Right ventricle myocardium superior (tissue), 1 donor: ENCODE results near the gene RRAGA. TPM values are rescaled to one million over a fixed set of nuclear protein-coding genes. Genes with fewer than 3 reads are reported as not detected.
"Not testable (repeated sequence)": the region's sequence is repeated elsewhere in the genome, so short reads cannot be mapped to it uniquely, and the experiment has no call there.

ENCODE experiments used
- ATAC-seq: fragments of 200-7000 bp; cut with Tn5 transposase; one replicate; pipeline ENCODE4 v1.9.1; 2020; ENCODE audit warnings: mild to moderate bottlenecking; ENCODE audit not compliant: poor library complexity
- DNase-seq: peaks from one replicate; pipeline ENCODE4 v3.0.0-alpha.2; 2020
- intact Hi-C: fragments of 100-400 bp; cut with DNase I; formaldehyde crosslinking; loops from one replicate; pipeline ENCODE4 v1.11.2; 2022
- total RNA-seq: library from RNA; stranded (reverse); fragmentation: NEBNext Ultra II Directional; extraction: Animal tissue kit (Norgen Biotek cat#: 25700); gene quantifications from one replicate; pipeline ENCODE4 v1.2.1, GENCODE V29; 2021
- donor health status: DM: no; HTN: yes; CAD: no; lungs with severe emphysema.

RRAGA gene
- total RNA-seq, 1 donor from 2014 or later, result 69.4 TPM

GRCh38 chr9:19050637-19051591 lies 1.7 kb downstream of the RRAGA start:
- DNase-seq (no peak), ATAC-seq (no peak)
- intact Hi-C loops, result no loop called here

- DNase-seq (no peak), ATAC-seq (no peak)
- intact Hi-C loops, result no loop called here
Measured at GRCh38 chr9:19057033-19057432, 7.8 kb downstream of the RRAGA start.

GRCh38 chr9:19074229-19074628 lies 25.0 kb downstream of the RRAGA start:
- no peak for DNase-seq
- intact Hi-C loops, result no loop called here
- no peak for ATAC-seq

GRCh38 chr9:19074836-19075235 lies 25.6 kb downstream of the RRAGA start:
- no peak for ATAC-seq

GRCh38 chr9:19085295-19085694 lies 36.1 kb downstream of the RRAGA start:
- DNase-seq, result no peak
- intact Hi-C loops, result loop anchor here (10.0 kb wide), 1 partner anchor 260 kb away; no protein-coding TSS in a partner anchor
- ATAC-seq, result no peak

More at GRCh38 chr9:19074836-19075235, 25.6 kb downstream of the RRAGA start:
- intact Hi-C loops, result no loop called here
- no peak for DNase-seq

GRCh38 chr9:19087106-19088000 lies 38.1 kb downstream of the RRAGA start:
- no peak for ATAC-seq
- intact Hi-C loops, result loop anchor here (10.0 kb wide), 1 partner anchor 257 kb away; no protein-coding TSS in a partner anchor
- DNase-seq, result no peak

- DNase-seq, result not testable (repeated sequence)
Measured at GRCh38 chr9:19097431-19097830, 48.2 kb downstream of the RRAGA start.

More at GRCh38 chr9:19097431-19097830, 48.2 kb downstream of the RRAGA start:
- ATAC-seq, intact Hi-C loops: not testable (repeated sequence)

Other genes starting within 250 kb of the RRAGA start
- gene SAXO1, start 16.2 kb upstream of the RRAGA start, total RNA-seq, result not detected
- gene HAUS6, start 53.5 kb downstream of the RRAGA start, total RNA-seq, result 5.9 TPM
- gene PLIN2, start 78.1 kb downstream of the RRAGA start, total RNA-seq, result 65.5 TPM
- gene DENND4C, start 181.3 kb downstream of the RRAGA start, total RNA-seq, result 20.8 TPM